ENCODE data around the gene CBL. TPM values are rescaled to one million over a fixed set of nuclear protein-coding genes. Genes with fewer than 3 reads are reported as not detected.

The CBL gene
- total and polyA plus RNA-seq, 2 experiments from 2014 or later, result 31.6 to 67.6 TPM

DNA sequence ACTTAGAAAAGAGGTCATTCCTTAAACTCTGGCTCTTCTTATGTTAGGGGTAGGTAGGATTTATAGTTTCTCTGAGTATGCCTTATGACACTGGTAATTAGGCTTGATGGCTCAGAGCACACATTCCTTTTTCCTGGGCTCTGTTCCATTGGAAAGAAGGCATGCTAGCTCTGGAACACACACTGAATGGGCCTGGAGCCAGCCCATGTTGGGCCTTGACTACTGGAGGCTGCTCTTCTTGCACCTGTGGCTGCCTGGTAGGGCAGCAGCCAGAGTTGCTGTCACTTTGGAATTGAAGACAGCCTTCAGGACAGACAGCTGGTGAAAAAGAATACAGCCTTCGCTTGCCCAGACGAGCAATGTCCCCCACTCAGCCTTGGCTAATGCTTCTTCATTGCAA is 92.6 kb downstream of the CBL start:
- no peak overlapping the region for H3K4me3 ChIP-seq
- no peaks in the 10 kb centered on the region for H3K27me3 ChIP-seq (ENCODE audit: insufficient read depth)
- H3K4me1 Mint-ChIP-seq, result no peaks in the 10 kb centered on the region
- H3K4me2 ChIP-seq, result no peak overlapping the region
- no peaks in the 10 kb centered on the region for H3K27me3 Mint-ChIP-seq (ENCODE audit: insufficient read depth, low read depth, poor library complexity)
- ATAC-seq (no peak), DNase-seq (ENCODE audit: low spot score) (no peak)
- 0 out of 2 replicates have a peak, but pooled peaks cover 6% of the 10 kb centered on the region for H3K79me2 ChIP-seq (replicated peaks; ENCODE audit: insufficient read depth)
- no peak overlapping the region for H3K27ac ChIP-seq (ENCODE audit: low read depth)
- no peaks in the 10 kb centered on the region for H3K9me3 Mint-ChIP-seq
- TF ChIP-seq JUNB (IDR thresholded peaks at IDR 0.05; ENCODE audit: unreplicated experiment) (no peak), NANOG (IDR thresholded peaks at IDR 0.05; ENCODE audit: borderline replicate concordance) (no peak)
- TF ChIP-seq, protein P1, sequence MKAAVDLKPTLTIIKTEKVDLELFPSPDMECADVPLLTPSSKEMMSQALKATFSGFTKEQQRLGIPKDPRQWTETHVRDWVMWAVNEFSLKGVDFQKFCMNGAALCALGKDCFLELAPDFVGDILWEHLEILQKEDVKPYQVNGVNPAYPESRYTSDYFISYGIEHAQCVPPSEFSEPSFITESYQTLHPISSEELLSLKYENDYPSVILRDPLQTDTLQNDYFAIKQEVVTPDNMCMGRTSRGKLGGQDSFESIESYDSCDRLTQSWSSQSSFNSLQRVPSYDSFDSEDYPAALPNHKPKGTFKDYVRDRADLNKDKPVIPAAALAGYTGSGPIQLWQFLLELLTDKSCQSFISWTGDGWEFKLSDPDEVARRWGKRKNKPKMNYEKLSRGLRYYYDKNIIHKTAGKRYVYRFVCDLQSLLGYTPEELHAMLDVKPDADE (IDR thresholded peaks at IDR 0.05), result no peak
- H3K36me3 Mint-ChIP-seq (ENCODE audit: low read depth), result peaks cover 73% of the 10 kb centered on the region
- H3K9me2 ChIP-seq (ENCODE audit: insufficient read depth), result no peaks in the 10 kb centered on the region
- H4K20me1 ChIP-seq (replicated peaks; ENCODE audit: insufficient read depth), result peaks cover 11% of the 10 kb centered on the region
- no peaks in the 10 kb centered on the region for H3K4me1 ChIP-seq (ENCODE audit: insufficient read depth)
- no peak overlapping the region for H3K27ac Mint-ChIP-seq
- H3F3A ChIP-seq (replicated peaks; ENCODE audit: low read depth), result no peaks in the 10 kb centered on the region; the same call in 1 of the 2 replicates
- H3K36me3 ChIP-seq (ENCODE audit: insufficient read depth), result peaks cover 57% of the 10 kb centered on the region
- no peak overlapping the region for H3K4me3 Mint-ChIP-seq
- H2AFZ ChIP-seq, result no peak overlapping the region

DNA sequence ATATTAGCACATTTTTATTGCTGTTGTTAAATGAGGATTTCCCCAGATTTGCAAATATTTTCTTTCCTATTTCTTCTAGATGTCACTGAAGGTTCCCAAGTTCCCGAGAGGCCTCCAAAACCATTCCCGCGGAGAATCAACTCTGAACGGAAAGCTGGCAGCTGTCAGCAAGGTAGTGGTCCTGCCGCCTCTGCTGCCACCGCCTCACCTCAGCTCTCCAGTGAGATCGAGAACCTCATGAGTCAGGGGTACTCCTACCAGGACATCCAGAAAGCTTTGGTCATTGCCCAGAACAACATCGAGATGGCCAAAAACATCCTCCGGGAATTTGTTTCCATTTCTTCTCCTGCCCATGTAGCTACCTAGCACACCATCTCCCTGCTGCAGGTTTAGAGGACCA is 93.3 kb downstream of the CBL start:
- no peaks in the 10 kb centered on the region for H3K4me1 Mint-ChIP-seq
- Histone ChIP-seq H3K9me2 (ENCODE audit: insufficient read depth) (no peaks in the 10 kb centered on the region), H3K4me3 (no peak overlapping the region), H3F3A (replicated peaks; ENCODE audit: low read depth) (no peaks in the 10 kb centered on the region; the same call in 1 of the 2 replicates), H3K27me3 (ENCODE audit: insufficient read depth) (no peaks in the 10 kb centered on the region), H2AFZ (no peak overlapping the region), H3K27ac (ENCODE audit: low read depth) (no peak overlapping the region), H3K36me3 (ENCODE audit: insufficient read depth) (peaks cover 57% of the 10 kb centered on the region), H3K4me1 (ENCODE audit: insufficient read depth) (no peaks in the 10 kb centered on the region), H3K79me2 (replicated peaks; ENCODE audit: insufficient read depth) (0 out of 2 replicates have a peak, but pooled peaks cover 6% of the 10 kb centered on the region), H3K4me2 (no peak overlapping the region), H4K20me1 (replicated peaks; ENCODE audit: insufficient read depth) (peaks cover 11% of the 10 kb centered on the region)
- no peaks in the 10 kb centered on the region for H3K27me3 Mint-ChIP-seq (ENCODE audit: insufficient read depth, low read depth, poor library complexity)
- no peak overlapping the region for H3K27ac Mint-ChIP-seq
- TF ChIP-seq CREB1 (CRISPR knock-in tag; IDR thresholded peaks at IDR 0.05; ENCODE audit: low read depth) (no peak), EZH2phosphoT487 (IDR thresholded peaks at IDR 0.05; ENCODE audit: unreplicated experiment) (no peak), ZNF331 (CRISPR knock-in tag; IDR thresholded peaks at IDR 0.05; ENCODE audit: low read depth) (no peak), JUNB (IDR thresholded peaks at IDR 0.05; ENCODE audit: unreplicated experiment) (no peak), POLR2AphosphoS5 (IDR thresholded peaks at IDR 0.05; ENCODE audit: low read depth) (no peak), EZH2 (IDR thresholded peaks at IDR 0.05; ENCODE audit: low read depth, unreplicated experiment) (no peak), ZNF114 (CRISPR knock-in tag; IDR thresholded peaks at IDR 0.05) (no peak), NANOG (IDR thresholded peaks at IDR 0.05; ENCODE audit: borderline replicate concordance) (no peak), STAT1 (IDR thresholded peaks at IDR 0.05; ENCODE audit: unreplicated experiment) (no peak)
- TF ChIP-seq, protein P2, sequence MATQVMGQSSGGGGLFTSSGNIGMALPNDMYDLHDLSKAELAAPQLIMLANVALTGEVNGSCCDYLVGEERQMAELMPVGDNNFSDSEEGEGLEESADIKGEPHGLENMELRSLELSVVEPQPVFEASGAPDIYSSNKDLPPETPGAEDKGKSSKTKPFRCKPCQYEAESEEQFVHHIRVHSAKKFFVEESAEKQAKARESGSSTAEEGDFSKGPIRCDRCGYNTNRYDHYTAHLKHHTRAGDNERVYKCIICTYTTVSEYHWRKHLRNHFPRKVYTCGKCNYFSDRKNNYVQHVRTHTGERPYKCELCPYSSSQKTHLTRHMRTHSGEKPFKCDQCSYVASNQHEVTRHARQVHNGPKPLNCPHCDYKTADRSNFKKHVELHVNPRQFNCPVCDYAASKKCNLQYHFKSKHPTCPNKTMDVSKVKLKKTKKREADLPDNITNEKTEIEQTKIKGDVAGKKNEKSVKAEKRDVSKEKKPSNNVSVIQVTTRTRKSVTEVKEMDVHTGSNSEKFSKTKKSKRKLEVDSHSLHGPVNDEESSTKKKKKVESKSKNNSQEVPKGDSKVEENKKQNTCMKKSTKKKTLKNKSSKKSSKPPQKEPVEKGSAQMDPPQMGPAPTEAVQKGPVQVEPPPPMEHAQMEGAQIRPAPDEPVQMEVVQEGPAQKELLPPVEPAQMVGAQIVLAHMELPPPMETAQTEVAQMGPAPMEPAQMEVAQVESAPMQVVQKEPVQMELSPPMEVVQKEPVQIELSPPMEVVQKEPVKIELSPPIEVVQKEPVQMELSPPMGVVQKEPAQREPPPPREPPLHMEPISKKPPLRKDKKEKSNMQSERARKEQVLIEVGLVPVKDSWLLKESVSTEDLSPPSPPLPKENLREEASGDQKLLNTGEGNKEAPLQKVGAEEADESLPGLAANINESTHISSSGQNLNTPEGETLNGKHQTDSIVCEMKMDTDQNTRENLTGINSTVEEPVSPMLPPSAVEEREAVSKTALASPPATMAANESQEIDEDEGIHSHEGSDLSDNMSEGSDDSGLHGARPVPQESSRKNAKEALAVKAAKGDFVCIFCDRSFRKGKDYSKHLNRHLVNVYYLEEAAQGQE (IDR thresholded peaks at IDR 0.05; ENCODE audit: unreplicated experiment), result no peak
- TF ChIP-seq, protein P3, sequence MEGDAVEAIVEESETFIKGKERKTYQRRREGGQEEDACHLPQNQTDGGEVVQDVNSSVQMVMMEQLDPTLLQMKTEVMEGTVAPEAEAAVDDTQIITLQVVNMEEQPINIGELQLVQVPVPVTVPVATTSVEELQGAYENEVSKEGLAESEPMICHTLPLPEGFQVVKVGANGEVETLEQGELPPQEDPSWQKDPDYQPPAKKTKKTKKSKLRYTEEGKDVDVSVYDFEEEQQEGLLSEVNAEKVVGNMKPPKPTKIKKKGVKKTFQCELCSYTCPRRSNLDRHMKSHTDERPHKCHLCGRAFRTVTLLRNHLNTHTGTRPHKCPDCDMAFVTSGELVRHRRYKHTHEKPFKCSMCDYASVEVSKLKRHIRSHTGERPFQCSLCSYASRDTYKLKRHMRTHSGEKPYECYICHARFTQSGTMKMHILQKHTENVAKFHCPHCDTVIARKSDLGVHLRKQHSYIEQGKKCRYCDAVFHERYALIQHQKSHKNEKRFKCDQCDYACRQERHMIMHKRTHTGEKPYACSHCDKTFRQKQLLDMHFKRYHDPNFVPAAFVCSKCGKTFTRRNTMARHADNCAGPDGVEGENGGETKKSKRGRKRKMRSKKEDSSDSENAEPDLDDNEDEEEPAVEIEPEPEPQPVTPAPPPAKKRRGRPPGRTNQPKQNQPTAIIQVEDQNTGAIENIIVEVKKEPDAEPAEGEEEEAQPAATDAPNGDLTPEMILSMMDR (conservative IDR thresholded peaks at IDR 0.05; ENCODE audit: low read depth in 2 of 2), result no peak
- TF ChIP-seq, protein P1 (IDR thresholded peaks at IDR 0.05), result no peak
- DNase-seq (ENCODE audit: low spot score) (no peak), ATAC-seq (no peak)
- no peak overlapping the region for H3K4me3 Mint-ChIP-seq
- peaks cover 74% of the 10 kb centered on the region for H3K36me3 Mint-ChIP-seq (ENCODE audit: low read depth)
- H3K9me3 Mint-ChIP-seq, result no peaks in the 10 kb centered on the region; the same call in 2 of the 3 replicates

Data from GM23338 (cell line).